ENCODE measurements around the gene ZNF593. TPM values are rescaled to one million over a fixed set of nuclear protein-coding genes. Genes with fewer than 3 reads are reported as not detected.

ZNF593 gene
- total RNA-seq (10.7 and 13.5 TPM in 2 replicates), polyA plus RNA-seq (60.0 and 61.9 TPM in 2 replicates), polyA minus RNA-seq (33.6 and 40.3 TPM in 2 replicates)
- total RNA-seq (2013): 15.2 TPM

- Histone ChIP-seq H3K36me3 (replicated peaks in 1 of 2; ENCODE audit: control extremely low read depth in 1 of 2, control insufficient read depth in 1 of 2, extremely low read depth in 1 of 2, insufficient read depth in 2 of 2, low read length in 1 of 2) (no peaks in the 10 kb centered on the region), H3K4me1 (ENCODE audit: control insufficient read depth in 2 of 2, insufficient read depth in 2 of 2, low read length in 2 of 2) (peaks cover 7 to 15% of the 10 kb centered on the region in 2 donors), H4K20me1 (ENCODE audit: control insufficient read depth, insufficient read depth, low read length, poor library complexity, severe bottlenecking) (no peaks in the 10 kb centered on the region), H3K9ac (ENCODE audit: low read length) (peak within 1 kb of the TSS; percentile 96), H3K4me3 (ENCODE audit: control extremely low read depth in 1 of 5, extremely low read depth in 1 of 5, insufficient read depth in 1 of 5, low read depth in 2 of 5, low read length in 4 of 5) (peak within 1 kb of the TSS; percentile 58 to 94 (median 86)), H3K27ac (ENCODE audit: low read length in 2 of 2) (peak within 1 kb of the TSS; percentile 38 to 91), H2AFZ (ENCODE audit: insufficient read depth, low read depth, low read length, poor library complexity, severe bottlenecking) (peak within 1 kb of the TSS; percentile 94), H3K4me2 (replicated peaks; ENCODE audit: low read depth, low read length, poor library complexity, severe bottlenecking) (peak within 1 kb of the TSS; percentile 95), H3K79me2 (ENCODE audit: control insufficient read depth, insufficient read depth, low read length) (peaks cover 14% of the 10 kb centered on the region), H3K27me3 (replicated peaks in 1 of 4; ENCODE audit: control extremely low read depth in 1 of 4, control insufficient read depth in 3 of 4, insufficient read depth in 4 of 4, low read length in 3 of 4) (no peaks in the 10 kb centered on the region), H3K9me3 (ENCODE audit: control extremely low read depth in 1 of 3, control insufficient read depth in 2 of 3, insufficient read depth in 1 of 3, low read length in 2 of 3) (no peaks in the 10 kb centered on the region)
- no peaks in the 10 kb centered on the region for H3K27me3 Mint-ChIP-seq
- peak; percentile 92 for DNase-seq
- TF ChIP-seq CTCF (IDR thresholded peaks at IDR 0.05) (peak; percentile 79), EZH2 (IDR thresholded peaks at IDR 0.05; ENCODE audit: borderline replicate concordance, insufficient read depth, low read depth, low read length, poor library complexity, severe bottlenecking) (no peak)
- 1% methylated on average over 72 of the region's 76 CpGs for WGBS (ENCODE audit: insufficient coverage)
- H3K27ac Mint-ChIP-seq: peak within 1 kb of the TSS; percentile 85
- peaks cover 15% of the 10 kb centered on the region for H3K4me1 Mint-ChIP-seq
- ChIA-PET CTCF (interaction anchor here (0.6 to 2.2 kb wide), 38 partner anchors 8 to 263 kb away, joined by 3 to 42 read pairs (median 4); partner anchors contain the start of genes CD52, CEP85, DHDDS and PDIK1L), POLR2A (interaction anchor here (0.9 to 1.1 kb wide), 2 partner anchors 64 to 119 kb away, joined by 3 to 5 read pairs; partner anchors contain the start of gene CEP85)
- ATAC-seq (ENCODE audit: low read depth): peak; percentile 97
- H3K9me3 Mint-ChIP-seq (ENCODE audit: insufficient read depth): no peaks in the 10 kb centered on the region
- intact Hi-C loops (cut with micrococcal nuclease): loop anchor here (1.0 kb wide), 5 partner anchors 59 to 262 kb away; partner anchors contain the start of genes CEP85, DHDDS and PDIK1L
- H3K4me3 Mint-ChIP-seq: peak within 1 kb of the TSS; percentile 93
These were observed at the start of gene ZNF593 for GRCh38 chr1:26169669-26170471. ZNF593 (plus strand) TSS chr1:26169908; CDS start chr1:26169984, 76 bp downstream.
